ENCODE results near the gene CCDC107. TPM values are rescaled to one million over a fixed set of nuclear protein-coding genes. Genes with fewer than 3 reads are reported as not detected.

CCDC107 gene
- total RNA-seq, 2 donors from 2014 or later, result 10.6 to 15.3 TPM

DNA sequence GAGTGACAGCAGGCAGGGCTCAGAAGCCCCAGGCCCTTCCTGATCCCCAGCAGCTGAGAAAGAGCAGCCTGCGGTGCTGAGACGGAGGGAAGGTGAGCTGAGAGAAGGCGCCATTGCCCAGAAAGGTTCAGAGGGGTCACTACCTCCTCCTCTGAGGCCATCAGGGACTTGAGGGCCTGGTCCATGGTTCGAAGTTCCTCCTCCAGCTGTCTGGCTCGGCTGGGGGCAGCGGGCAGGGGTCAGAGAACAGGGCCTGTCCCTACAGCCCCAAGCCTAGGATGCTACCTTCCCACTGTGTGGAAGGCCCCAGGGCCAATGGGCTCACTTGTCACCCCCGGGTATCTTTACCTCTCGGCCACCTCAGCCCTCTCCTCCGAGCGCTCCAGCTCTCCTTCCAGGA is 26.8 kb downstream of the CCDC107 start:
- H3K9ac ChIP-seq (ENCODE audit: extremely low read depth, low read length, poor library complexity, severe bottlenecking), result no peak overlapping the region

DNA sequence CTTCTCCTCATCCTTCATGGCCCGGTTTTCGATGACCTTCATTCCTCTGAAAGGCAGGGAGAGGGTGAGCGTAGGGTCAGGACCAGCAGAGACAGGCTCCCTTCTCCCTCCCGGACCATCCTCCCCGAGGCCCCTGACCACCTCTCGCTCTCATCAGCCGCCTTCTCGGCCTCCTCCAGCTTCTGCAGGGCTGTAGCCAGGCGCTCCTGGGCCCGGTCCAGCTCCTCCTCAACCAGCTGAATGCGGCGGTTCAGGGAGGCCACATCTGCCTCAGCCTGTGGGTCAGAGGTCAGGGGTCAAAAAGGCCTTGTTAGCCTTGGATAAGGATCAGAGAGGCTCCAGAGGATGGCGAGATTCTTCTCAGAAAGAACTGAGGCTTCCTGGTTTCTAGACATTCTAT is 27.4 kb downstream of the CCDC107 start:
- Mint-ChIP-seq H3K9me3 (no peaks in the 10 kb centered on the region), H3K27me3 (ENCODE audit: insufficient read depth) (no peaks in the 10 kb centered on the region), H3K36me3 (ENCODE audit: low read depth) (peaks cover 54% of the 10 kb centered on the region), H3K4me3 (no peak overlapping the region), H3K4me1 (peaks cover 42% of the 10 kb centered on the region), H3K27ac (no peak overlapping the region)
- Histone ChIP-seq H3K27ac (ENCODE audit: low read depth, low read length) (no peak overlapping the region), H3K9ac (ENCODE audit: extremely low read depth, low read length, poor library complexity, severe bottlenecking) (no peak overlapping the region), H3K4me3 (ENCODE audit: low read length) (no peak overlapping the region), H3K9me3 (ENCODE audit: control insufficient read depth, low read length) (no peaks in the 10 kb centered on the region), H3K27me3 (ENCODE audit: control insufficient read depth, insufficient read depth, low read length, poor library complexity, severe bottlenecking) (no peaks in the 10 kb centered on the region), H3K36me3 (ENCODE audit: control insufficient read depth, insufficient read depth, low read length) (peaks cover 59% of the 10 kb centered on the region), H3K4me1 (ENCODE audit: control insufficient read depth, insufficient read depth, low read length) (peaks cover 14% of the 10 kb centered on the region)
- 94 to 95% methylated on average over 7 to 13 of the region's 13 CpGs for WGBS, 2 experiments (ENCODE audit: insufficient coverage in 1 of 2, insufficient read length in 1 of 2)
- TF ChIP-seq, protein P1, sequence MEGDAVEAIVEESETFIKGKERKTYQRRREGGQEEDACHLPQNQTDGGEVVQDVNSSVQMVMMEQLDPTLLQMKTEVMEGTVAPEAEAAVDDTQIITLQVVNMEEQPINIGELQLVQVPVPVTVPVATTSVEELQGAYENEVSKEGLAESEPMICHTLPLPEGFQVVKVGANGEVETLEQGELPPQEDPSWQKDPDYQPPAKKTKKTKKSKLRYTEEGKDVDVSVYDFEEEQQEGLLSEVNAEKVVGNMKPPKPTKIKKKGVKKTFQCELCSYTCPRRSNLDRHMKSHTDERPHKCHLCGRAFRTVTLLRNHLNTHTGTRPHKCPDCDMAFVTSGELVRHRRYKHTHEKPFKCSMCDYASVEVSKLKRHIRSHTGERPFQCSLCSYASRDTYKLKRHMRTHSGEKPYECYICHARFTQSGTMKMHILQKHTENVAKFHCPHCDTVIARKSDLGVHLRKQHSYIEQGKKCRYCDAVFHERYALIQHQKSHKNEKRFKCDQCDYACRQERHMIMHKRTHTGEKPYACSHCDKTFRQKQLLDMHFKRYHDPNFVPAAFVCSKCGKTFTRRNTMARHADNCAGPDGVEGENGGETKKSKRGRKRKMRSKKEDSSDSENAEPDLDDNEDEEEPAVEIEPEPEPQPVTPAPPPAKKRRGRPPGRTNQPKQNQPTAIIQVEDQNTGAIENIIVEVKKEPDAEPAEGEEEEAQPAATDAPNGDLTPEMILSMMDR (conservative IDR thresholded peaks at IDR 0.05), result no peak
- DNase-seq, result no peak

More for the DNA sequence above, 26.8 kb downstream of the CCDC107 start:
- H3K27me3 ChIP-seq (ENCODE audit: control insufficient read depth, insufficient read depth, low read length, poor library complexity, severe bottlenecking), result no peaks in the 10 kb centered on the region
- 93 to 98% methylated on average over 6 to 10 of the region's 10 CpGs for WGBS, 2 experiments (ENCODE audit: insufficient coverage in 1 of 2, insufficient read length in 1 of 2)
- Mint-ChIP-seq H3K4me3 (no peak overlapping the region), H3K4me1 (peaks cover 46% of the 10 kb centered on the region), H3K27me3 (ENCODE audit: insufficient read depth) (no peaks in the 10 kb centered on the region), H3K36me3 (ENCODE audit: low read depth) (peaks cover 54% of the 10 kb centered on the region), H3K9me3 (no peaks in the 10 kb centered on the region), H3K27ac (no peak overlapping the region)
- H3K9me3 ChIP-seq (ENCODE audit: control insufficient read depth, low read length), result no peaks in the 10 kb centered on the region
- no peak overlapping the region for H3K4me3 ChIP-seq (ENCODE audit: low read length)
- peaks cover 59% of the 10 kb centered on the region for H3K36me3 ChIP-seq (ENCODE audit: control insufficient read depth, insufficient read depth, low read length)
- TF ChIP-seq, protein P1 (conservative IDR thresholded peaks at IDR 0.05), result no peak
- DNase-seq, result no peak
- H3K27ac ChIP-seq (ENCODE audit: low read depth, low read length), result no peak overlapping the region
- H3K4me1 ChIP-seq (ENCODE audit: control insufficient read depth, insufficient read depth, low read length), result peaks cover 16% of the 10 kb centered on the region

DNA sequence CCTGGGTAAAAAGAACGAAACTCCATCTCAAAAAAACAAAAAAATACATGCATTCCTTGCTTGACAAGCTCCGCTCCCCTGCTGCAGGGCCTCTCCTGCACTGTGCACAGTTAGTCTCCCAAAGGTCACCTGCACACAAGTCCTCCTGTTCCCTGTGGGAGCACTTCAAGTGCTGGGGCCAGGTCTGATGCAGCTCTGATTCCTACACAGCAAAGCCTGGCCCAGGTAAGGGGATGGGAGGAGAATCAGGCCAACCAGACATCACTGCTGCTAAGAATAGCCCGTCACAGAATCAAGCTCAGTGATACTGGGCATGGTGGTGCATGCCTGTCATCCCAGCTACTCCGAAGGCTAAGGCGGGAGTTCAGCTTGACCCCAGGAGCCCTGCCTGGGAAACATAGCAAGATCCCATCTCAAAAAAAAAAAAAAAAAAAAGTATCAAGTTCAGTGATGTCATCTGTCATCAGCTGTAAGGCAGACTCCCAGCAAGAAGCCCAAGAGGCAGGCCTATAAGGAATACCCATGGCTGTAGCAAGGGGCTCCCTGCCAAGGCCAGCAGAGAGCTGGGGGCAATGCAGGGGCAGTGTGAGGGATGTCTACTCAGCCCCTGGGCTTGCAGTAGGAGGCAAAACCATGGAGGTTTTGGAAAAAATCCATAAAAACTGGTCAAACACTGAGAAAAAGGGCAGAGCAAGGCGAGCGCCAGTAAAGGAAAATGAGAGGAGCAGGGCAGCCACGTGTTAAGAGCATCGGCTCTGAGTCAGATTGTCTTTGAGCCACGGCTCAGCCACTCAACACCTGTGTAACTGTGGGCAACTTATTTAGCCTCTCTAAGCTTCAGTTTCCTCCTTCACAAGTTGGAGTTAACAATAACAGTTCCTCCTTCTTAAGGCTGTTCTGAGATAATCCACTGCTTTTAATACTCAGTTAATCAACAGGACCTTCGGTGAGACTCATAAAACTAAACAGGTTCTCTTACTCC is 28.4 kb downstream of the CCDC107 start:
- TF ChIP-seq, protein P1 (conservative IDR thresholded peaks at IDR 0.05), result no peak
- Mint-ChIP-seq H3K4me1 (peaks cover 33% of the 10 kb centered on the region), H3K27me3 (ENCODE audit: insufficient read depth) (no peaks in the 10 kb centered on the region), H3K9me3 (no peaks in the 10 kb centered on the region), H3K27ac (no peak overlapping the region), H3K4me3 (no peak overlapping the region), H3K36me3 (ENCODE audit: low read depth) (peaks cover 54% of the 10 kb centered on the region)
- Histone ChIP-seq H3K9ac (ENCODE audit: extremely low read depth, low read length, poor library complexity, severe bottlenecking) (no peak overlapping the region), H3K27ac (ENCODE audit: low read depth, low read length) (no peak overlapping the region), H3K27me3 (ENCODE audit: control insufficient read depth, insufficient read depth, low read length, poor library complexity, severe bottlenecking) (no peaks in the 10 kb centered on the region), H3K4me1 (ENCODE audit: control insufficient read depth, insufficient read depth, low read length) (peaks cover 10% of the 10 kb centered on the region), H3K4me3 (ENCODE audit: low read length) (peak overlapping the region; percentile 96), H3K9me3 (ENCODE audit: control insufficient read depth, low read length) (no peaks in the 10 kb centered on the region), H3K36me3 (ENCODE audit: control insufficient read depth, insufficient read depth, low read length) (peaks cover 59% of the 10 kb centered on the region)
- 91 to 95% methylated on average over 9 to 11 of the region's 11 CpGs for WGBS, 2 experiments (ENCODE audit: insufficient coverage in 1 of 2, insufficient read length in 1 of 2)
- DNase-seq, result no peak
